GM21723 (cell line): ENCODE data around the gene PABPN1L.
"Not testable (repeated sequence)": the region's sequence is repeated elsewhere in the genome, so short reads cannot be mapped to it uniquely, and the experiment has no call there.

ENCODE experiments used
- ATAC-seq: cut with Tn5 transposase; IDR thresholded peaks from one replicate; pipeline ENCODE4 v1.9.1; 2021; ENCODE audit warnings: mild to moderate bottlenecking, moderate library complexity; ENCODE audit not compliant: unreplicated experiment

PABPN1L gene

DNA sequence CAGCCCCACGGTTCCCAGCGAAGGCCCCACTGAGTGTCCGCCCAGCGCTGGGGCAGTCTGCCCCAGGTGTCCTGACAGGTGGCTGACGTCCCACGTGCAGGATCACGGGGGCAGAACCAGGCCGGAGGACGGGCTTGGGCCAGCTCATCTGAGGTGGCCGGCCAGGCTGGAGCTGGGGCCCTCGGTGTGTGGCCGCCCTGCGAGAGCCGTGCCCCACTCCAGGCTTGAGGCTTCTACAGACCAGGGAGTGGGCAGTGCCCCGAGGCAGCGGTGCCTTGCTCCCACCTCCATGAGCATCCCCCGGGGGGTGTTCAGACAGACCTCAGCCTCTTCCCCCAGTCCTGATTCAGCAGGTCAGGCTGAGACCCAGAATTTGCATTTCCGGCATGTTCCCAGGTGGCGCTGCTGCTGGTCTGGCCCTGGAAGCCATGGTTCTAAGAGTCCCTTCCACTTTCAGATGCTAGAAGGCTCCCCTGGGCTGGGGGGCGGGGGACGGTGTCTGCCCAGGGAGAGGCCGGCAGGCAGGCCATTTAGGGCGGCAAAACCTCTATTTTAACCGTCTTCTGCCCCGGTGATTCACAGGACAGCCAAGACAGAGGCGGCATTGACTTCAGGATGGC is 35.4 kb upstream of the PABPN1L start:
- ATAC-seq, result no peak

DNA sequence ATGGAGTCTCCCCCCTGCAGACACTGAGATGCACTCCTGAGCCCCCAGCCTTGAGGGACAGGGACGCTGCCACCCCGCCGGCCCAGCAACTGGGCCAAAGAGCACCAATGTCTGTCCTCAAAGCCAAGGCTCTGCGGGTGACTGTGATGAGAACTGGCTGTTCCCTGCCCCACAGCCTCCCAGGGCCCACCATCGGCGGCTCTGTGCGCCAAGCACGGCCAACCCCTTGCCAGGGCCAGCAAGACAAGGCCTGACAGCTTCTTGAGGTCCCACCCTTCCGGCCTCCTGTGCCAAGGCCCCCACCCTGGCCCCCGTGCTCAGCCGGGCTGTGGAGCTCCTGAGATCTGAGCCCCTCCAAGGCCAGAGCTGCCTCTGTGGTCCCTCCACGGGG is 34.2 kb upstream of the PABPN1L start:
- ATAC-seq, result no peak

DNA sequence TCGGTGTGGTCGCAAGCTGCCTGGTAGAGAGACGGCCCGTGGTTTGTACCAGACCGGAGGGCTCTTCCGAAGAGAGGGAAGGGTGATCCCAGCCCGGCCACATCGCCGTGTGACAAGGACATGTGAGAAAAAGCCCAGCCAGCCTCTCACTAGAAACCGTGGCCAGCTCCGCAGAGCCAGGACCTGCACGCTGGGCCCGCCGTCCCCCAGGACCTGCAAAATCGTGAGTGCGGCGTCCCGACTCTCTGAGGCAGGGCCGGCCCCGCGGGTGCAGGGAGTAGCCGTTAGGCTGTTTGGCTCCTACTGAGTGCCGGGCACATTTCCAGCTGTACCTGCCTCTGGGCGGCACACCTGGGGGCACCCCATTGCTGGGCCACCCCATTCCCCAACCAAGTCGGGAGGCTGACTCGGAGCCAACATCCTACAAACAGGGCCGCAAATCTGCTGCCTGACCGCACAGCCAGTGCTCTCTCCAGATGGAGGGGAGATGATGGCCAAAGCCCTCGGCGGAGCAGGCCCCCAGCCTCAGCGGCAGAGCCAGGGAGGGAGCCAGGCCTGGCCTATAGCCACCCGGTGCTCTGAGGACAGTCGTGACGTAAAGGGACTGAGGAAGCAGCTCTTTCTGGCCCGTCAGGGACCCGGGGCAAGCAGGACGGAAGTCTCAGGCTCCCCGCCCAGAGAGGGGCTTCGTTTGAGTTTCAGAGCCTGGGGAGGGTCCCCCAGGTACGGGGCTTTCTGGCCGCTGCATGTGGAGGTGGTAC is 33.6 kb upstream of the PABPN1L start:
- ATAC-seq, result no peak

DNA sequence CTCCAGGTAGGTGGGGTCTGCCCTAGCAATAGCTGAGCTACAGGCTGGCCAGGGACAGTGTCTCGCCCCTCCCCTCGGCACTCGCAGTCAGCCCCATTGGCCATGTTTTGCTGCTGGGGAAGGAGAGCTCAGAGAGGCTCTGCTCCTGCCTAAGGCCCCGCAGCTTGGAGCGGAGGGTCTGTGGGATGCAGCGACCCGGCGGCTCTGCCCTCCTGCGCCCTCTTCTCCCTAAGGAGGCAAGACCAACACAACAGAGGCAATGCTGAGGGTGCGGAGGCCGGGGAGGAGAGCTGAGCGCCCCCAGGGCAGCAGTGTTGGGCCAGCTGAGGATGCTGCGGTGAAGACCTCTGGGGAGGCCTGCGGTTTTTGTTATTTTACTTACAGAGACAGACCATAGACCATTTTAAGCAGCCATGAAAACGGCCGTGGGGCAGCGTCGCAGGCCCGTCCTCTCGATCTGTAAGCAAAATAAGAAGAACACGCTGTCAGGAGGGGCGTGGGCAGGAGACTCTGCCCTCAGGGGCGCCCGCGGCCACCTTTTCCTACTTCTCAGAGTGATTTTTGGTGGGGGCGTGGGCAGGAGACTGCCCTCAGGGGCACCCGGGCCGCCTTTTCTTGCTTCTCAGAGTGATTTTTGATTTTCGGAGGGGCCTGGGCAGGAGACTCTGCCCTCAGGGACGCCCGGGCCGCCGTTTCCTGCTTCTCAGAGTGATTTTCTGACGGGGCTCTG is 31.4 kb upstream of the PABPN1L start:
- ATAC-seq, result no peak

GRCh38 chr16:88896238-88897070 is 30.0 kb upstream of the PABPN1L start:
- ATAC-seq, result no peak

DNA sequence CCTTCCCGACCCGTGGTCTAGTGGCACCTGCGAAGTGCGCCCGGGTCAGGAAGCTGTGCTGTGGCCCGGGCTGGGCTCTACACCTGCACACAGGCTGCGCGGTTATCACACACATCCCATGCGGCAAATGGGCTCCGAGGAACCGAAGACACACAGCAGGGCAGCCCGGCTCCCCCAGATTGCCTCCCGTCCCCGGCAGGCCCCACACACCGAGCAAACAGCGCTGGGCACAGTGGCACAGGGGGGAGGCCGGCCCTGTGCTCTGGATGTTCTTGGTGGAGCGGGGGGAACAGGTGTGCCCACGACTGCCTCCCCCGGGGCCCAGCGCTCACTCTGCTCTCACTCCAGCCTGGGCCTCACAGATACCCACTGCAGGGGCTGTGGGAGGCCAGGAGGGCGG is 28.9 kb upstream of the PABPN1L start:
- ATAC-seq, result no peak

GRCh38 chr16:88894681-88895300 is 28.3 kb upstream of the PABPN1L start:
- ATAC-seq, result no peak

DNA sequence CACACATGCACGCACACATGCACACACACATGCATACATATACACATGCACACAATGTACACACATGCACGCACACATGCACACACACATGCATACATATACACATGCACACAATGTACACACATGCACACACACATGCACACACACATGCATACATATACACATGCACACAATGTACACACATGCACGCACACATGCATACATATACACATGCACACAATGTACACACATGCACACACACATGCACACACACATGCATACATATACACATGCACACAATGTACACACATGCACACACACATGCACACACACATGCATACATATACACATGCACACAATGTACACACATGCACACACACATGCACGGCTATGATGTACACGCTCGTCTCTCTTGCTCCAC is 27.8 kb upstream of the PABPN1L start:
- ATAC-seq, result not testable (repeated sequence)

- ATAC-seq, result no peak
Measured at GRCh38 chr16:88893127-88893968, 26.9 kb upstream of the PABPN1L start.

- no peak for ATAC-seq
Measured at GRCh38 chr16:88892065-88892464, 25.6 kb upstream of the PABPN1L start.

GRCh38 chr16:88891083-88891482 is 24.6 kb upstream of the PABPN1L start:
- no peak for ATAC-seq

GRCh38 chr16:88889702-88890352 is 23.4 kb upstream of the PABPN1L start:
- ATAC-seq, result not testable (repeated sequence)

GRCh38 chr16:88888461-88889387 is 22.3 kb upstream of the PABPN1L start:
- ATAC-seq, result no peak

DNA sequence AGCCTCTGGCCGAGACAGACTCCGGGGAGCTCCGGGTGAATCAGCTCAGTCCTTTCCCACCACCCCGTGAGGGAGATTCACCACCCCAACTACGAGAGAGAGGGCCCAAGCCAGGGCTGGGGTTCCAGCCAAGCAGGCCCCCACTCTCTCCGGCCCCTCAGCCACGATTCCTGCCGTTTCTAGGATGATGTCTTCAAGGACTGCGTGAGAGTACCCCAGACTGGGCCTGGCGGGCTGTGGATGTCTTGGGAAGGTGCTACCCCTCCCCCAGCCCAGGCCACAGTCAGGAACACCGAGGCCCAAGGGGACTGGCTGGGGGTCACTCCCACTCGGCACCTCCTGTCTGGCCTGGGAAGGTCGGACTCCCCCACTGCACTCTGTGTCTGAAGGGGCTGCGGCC is 21.6 kb upstream of the PABPN1L start:
- no peak for ATAC-seq

GRCh38 chr16:88886845-88887521 is 20.5 kb upstream of the PABPN1L start:
- no peak for ATAC-seq

- no peak for ATAC-seq
Measured at GRCh38 chr16:88886420-88886844, 20.0 kb upstream of the PABPN1L start.

GRCh38 chr16:88885693-88886280 is 19.3 kb upstream of the PABPN1L start:
- no peak for ATAC-seq
